Measurements from ENCODE around the gene TBC1D2.

Gene TBC1D2

GRCh38 chr9:98291820-98292219, 36.4 kb upstream of the TBC1D2 start:
- Histone ChIP-seq H2BK15ac (ENCODE audit: low read length) (no peak overlapping the region), H3K27me3 (ENCODE audit: control insufficient read depth in 3 of 3, insufficient read depth in 3 of 3, low read depth in 1 of 3, low read length in 3 of 3) (peaks cover 0 to 13% (median 0%) of the 10 kb centered on the region in 3 experiments), H2BK12ac (ENCODE audit: low read length) (no peak overlapping the region), H3K23ac (ENCODE audit: low read depth, low read length, poor library complexity) (no peak overlapping the region), H2BK120ac (ENCODE audit: low read depth, low read length) (no peak overlapping the region), H3K18ac (ENCODE audit: low read length) (no peak overlapping the region), H4K91ac (ENCODE audit: low read depth, low read length, poor library complexity) (no peak overlapping the region), H3K36me3 (replicated peaks in 1 of 2; ENCODE audit: control insufficient read depth in 2 of 2, insufficient read depth in 2 of 2, low read length in 2 of 2) (no peaks in the 10 kb centered on the region), H3K79me1 (ENCODE audit: low read depth, low read length) (no peaks in the 10 kb centered on the region), H3K14ac (ENCODE audit: low read length) (no peak overlapping the region), H4K8ac (ENCODE audit: low read depth, low read length) (no peak overlapping the region), H3K4me3 (ENCODE audit: low read length in 2 of 2) (no peak overlapping the region), H3K4me2 (ENCODE audit: insufficient read depth, low read length, poor library complexity, severe bottlenecking) (no peak overlapping the region), H3K9ac (ENCODE audit: low read depth, low read length, poor library complexity) (no peak overlapping the region), H3K4ac (ENCODE audit: low read length) (no peak overlapping the region), H3K27ac (replicated peaks; ENCODE audit: low read length) (no peak overlapping the region), H3K9me3 (replicated peaks in 1 of 2; ENCODE audit: control insufficient read depth in 2 of 2, insufficient read depth in 1 of 2, low read depth in 1 of 2, low read length in 2 of 2) (peaks cover 0 to 2% of the 10 kb centered on the region in 2 donors), H2AK5ac (ENCODE audit: low read depth, low read length) (no peak overlapping the region), H3K4me1 (ENCODE audit: control insufficient read depth in 2 of 2, insufficient read depth in 1 of 2, low read depth in 1 of 2, low read length in 2 of 2) (peaks cover 4 to 26% of the 10 kb centered on the region in 2 donors), H2AFZ (ENCODE audit: low read length) (no peak overlapping the region), H2BK5ac (ENCODE audit: low read length) (no peak overlapping the region)
- no peak for DNase-seq (ENCODE audit: low spot score)
- no CpG with 5 or more reads among the region's 5 CpGs for WGBS, 2 donors (ENCODE audit: extremely low coverage in 2 of 2, insufficient read length in 2 of 2, insufficient replicate concordance in 1 of 2)

GRCh38 chr9:98290411-98290810, 35.0 kb upstream of the TBC1D2 start:
- Histone ChIP-seq H3K9ac (ENCODE audit: low read depth, low read length, poor library complexity) (no peak overlapping the region), H3K4me1 (ENCODE audit: control insufficient read depth in 2 of 2, insufficient read depth in 1 of 2, low read depth in 1 of 2, low read length in 2 of 2) (peaks cover 4 to 26% of the 10 kb centered on the region in 2 donors), H3K4me2 (ENCODE audit: insufficient read depth, low read length, poor library complexity, severe bottlenecking) (no peak overlapping the region), H3K14ac (ENCODE audit: low read length) (no peak overlapping the region), H3K36me3 (replicated peaks in 1 of 2; ENCODE audit: control insufficient read depth in 2 of 2, insufficient read depth in 2 of 2, low read length in 2 of 2) (no peaks in the 10 kb centered on the region), H4K91ac (ENCODE audit: low read depth, low read length, poor library complexity) (no peak overlapping the region), H2BK5ac (ENCODE audit: low read length) (no peak overlapping the region), H2AK5ac (ENCODE audit: low read depth, low read length) (no peak overlapping the region), H2BK15ac (ENCODE audit: low read length) (no peak overlapping the region), H3K23ac (ENCODE audit: low read depth, low read length, poor library complexity) (no peak overlapping the region), H4K8ac (ENCODE audit: low read depth, low read length) (no peak overlapping the region), H3K79me1 (ENCODE audit: low read depth, low read length) (no peaks in the 10 kb centered on the region), H2BK12ac (ENCODE audit: low read length) (no peak overlapping the region), H3K4ac (ENCODE audit: low read length) (no peak overlapping the region), H3K18ac (ENCODE audit: low read length) (no peak overlapping the region), H3K27ac (replicated peaks; ENCODE audit: low read length) (no peak overlapping the region), H3K9me3 (replicated peaks in 1 of 2; ENCODE audit: control insufficient read depth in 2 of 2, insufficient read depth in 1 of 2, low read depth in 1 of 2, low read length in 2 of 2) (peaks cover 0 to 2% of the 10 kb centered on the region in 2 donors), H3K4me3 (ENCODE audit: low read length in 2 of 2) (no peak overlapping the region), H2BK120ac (ENCODE audit: low read depth, low read length) (no peak overlapping the region), H3K27me3 (ENCODE audit: control insufficient read depth in 3 of 3, insufficient read depth in 3 of 3, low read depth in 1 of 3, low read length in 3 of 3) (peaks cover 0 to 13% (median 0%) of the 10 kb centered on the region in 3 experiments), H2AFZ (ENCODE audit: low read length) (no peak overlapping the region)
- no peak for DNase-seq (ENCODE audit: low spot score)
- WGBS, 2 donors (ENCODE audit: extremely low coverage in 2 of 2, insufficient read length in 2 of 2, insufficient replicate concordance in 1 of 2): no CpG with 5 or more reads among the region's 18 CpGs

GRCh38 chr9:98289614-98290201, 34.3 kb upstream of the TBC1D2 start:
- peak overlapping the region in 1 of 2 donors; percentile 53 for H3K4me3 ChIP-seq (ENCODE audit: low read length in 2 of 2)
- WGBS, 2 donors (ENCODE audit: extremely low coverage in 2 of 2, insufficient read length in 2 of 2, insufficient replicate concordance in 1 of 2): no CpG with 5 or more reads among the region's 12 CpGs
- no peak overlapping the region for H2BK120ac ChIP-seq (ENCODE audit: low read depth, low read length)
- no peak for DNase-seq (ENCODE audit: low spot score)
- H3K36me3 ChIP-seq (replicated peaks in 1 of 2; ENCODE audit: control insufficient read depth in 2 of 2, insufficient read depth in 2 of 2, low read length in 2 of 2): no peaks in the 10 kb centered on the region
- H2AK5ac ChIP-seq (ENCODE audit: low read depth, low read length): no peak overlapping the region
- peaks cover 0 to 2% of the 10 kb centered on the region in 2 donors for H3K9me3 ChIP-seq (replicated peaks in 1 of 2; ENCODE audit: control insufficient read depth in 2 of 2, insufficient read depth in 1 of 2, low read depth in 1 of 2, low read length in 2 of 2)
- H2BK15ac ChIP-seq (ENCODE audit: low read length): no peak overlapping the region
- H3K4me1 ChIP-seq (ENCODE audit: control insufficient read depth in 2 of 2, insufficient read depth in 1 of 2, low read depth in 1 of 2, low read length in 2 of 2): peaks cover 4 to 26% of the 10 kb centered on the region in 2 donors
- no peak overlapping the region for H3K27ac ChIP-seq (replicated peaks; ENCODE audit: low read length)
- H3K27me3 ChIP-seq (ENCODE audit: control insufficient read depth in 3 of 3, insufficient read depth in 3 of 3, low read depth in 1 of 3, low read length in 3 of 3): peaks cover 0 to 13% (median 0%) of the 10 kb centered on the region in 3 experiments
- no peak overlapping the region for H2BK5ac ChIP-seq (ENCODE audit: low read length)
- H2AFZ ChIP-seq (ENCODE audit: low read length): peak overlapping the region; percentile 22
- H3K4ac ChIP-seq (ENCODE audit: low read length): no peak overlapping the region
- H3K4me2 ChIP-seq (ENCODE audit: insufficient read depth, low read length, poor library complexity, severe bottlenecking): no peak overlapping the region
- H4K8ac ChIP-seq (ENCODE audit: low read depth, low read length): no peak overlapping the region
- H3K14ac ChIP-seq (ENCODE audit: low read length): no peak overlapping the region
- no peaks in the 10 kb centered on the region for H3K79me1 ChIP-seq (ENCODE audit: low read depth, low read length)
- no peak overlapping the region for H4K91ac ChIP-seq (ENCODE audit: low read depth, low read length, poor library complexity)
- H3K18ac ChIP-seq (ENCODE audit: low read length): peak overlapping the region; percentile 71
- no peak overlapping the region for H2BK12ac ChIP-seq (ENCODE audit: low read length)
- H3K23ac ChIP-seq (ENCODE audit: low read depth, low read length, poor library complexity): peak overlapping the region; percentile 34
- no peak overlapping the region for H3K9ac ChIP-seq (ENCODE audit: low read depth, low read length, poor library complexity)

GRCh38 chr9:98288881-98289280, 33.4 kb upstream of the TBC1D2 start:
- peaks cover 4 to 26% of the 10 kb centered on the region in 2 donors for H3K4me1 ChIP-seq (ENCODE audit: control insufficient read depth in 2 of 2, insufficient read depth in 1 of 2, low read depth in 1 of 2, low read length in 2 of 2)
- H2BK120ac ChIP-seq (ENCODE audit: low read depth, low read length): no peak overlapping the region
- no peaks in the 10 kb centered on the region for H3K79me1 ChIP-seq (ENCODE audit: low read depth, low read length)
- no peak overlapping the region for H3K18ac ChIP-seq (ENCODE audit: low read length)
- H2AFZ ChIP-seq (ENCODE audit: low read length): no peak overlapping the region
- no peak overlapping the region for H4K8ac ChIP-seq (ENCODE audit: low read depth, low read length)
- H3K27ac ChIP-seq (replicated peaks; ENCODE audit: low read length): no peak overlapping the region
- H2AK5ac ChIP-seq (ENCODE audit: low read depth, low read length): no peak overlapping the region
- no peak for DNase-seq (ENCODE audit: low spot score)
- no peak overlapping the region for H3K4me2 ChIP-seq (ENCODE audit: insufficient read depth, low read length, poor library complexity, severe bottlenecking)
- no peak overlapping the region for H2BK15ac ChIP-seq (ENCODE audit: low read length)
- H3K14ac ChIP-seq (ENCODE audit: low read length): no peak overlapping the region
- peaks cover 0 to 14% (median 0%) of the 10 kb centered on the region in 3 experiments for H3K27me3 ChIP-seq (ENCODE audit: control insufficient read depth in 3 of 3, insufficient read depth in 3 of 3, low read depth in 1 of 3, low read length in 3 of 3)
- H3K4ac ChIP-seq (ENCODE audit: low read length): no peak overlapping the region
- H2BK5ac ChIP-seq (ENCODE audit: low read length): no peak overlapping the region
- no peak overlapping the region for H3K4me3 ChIP-seq (ENCODE audit: low read length in 2 of 2)
- no CpG with 5 or more reads among the region's 5 CpGs for WGBS, 2 donors (ENCODE audit: extremely low coverage in 2 of 2, insufficient read length in 2 of 2, insufficient replicate concordance in 1 of 2)
- H3K36me3 ChIP-seq (replicated peaks in 1 of 2; ENCODE audit: control insufficient read depth in 2 of 2, insufficient read depth in 2 of 2, low read length in 2 of 2): no peaks in the 10 kb centered on the region
- H3K23ac ChIP-seq (ENCODE audit: low read depth, low read length, poor library complexity): no peak overlapping the region
- H3K9ac ChIP-seq (ENCODE audit: low read depth, low read length, poor library complexity): no peak overlapping the region
- H4K91ac ChIP-seq (ENCODE audit: low read depth, low read length, poor library complexity): no peak overlapping the region
- no peak overlapping the region for H2BK12ac ChIP-seq (ENCODE audit: low read length)
- H3K9me3 ChIP-seq (replicated peaks in 1 of 2; ENCODE audit: control insufficient read depth in 2 of 2, insufficient read depth in 1 of 2, low read depth in 1 of 2, low read length in 2 of 2): peaks cover 0 to 2% of the 10 kb centered on the region in 2 donors
